ENCODE results near the gene PTPRD.

PTPRD gene

GRCh38 chr9:9792144-9792857, 820.5 kb downstream of the PTPRD start:
- in situ Hi-C loops (cut with MboI; ENCODE audit: low sequenced_read_pairs, unreplicated experiment) = loop anchor here (10.0 kb wide), 1 partner anchor 188 kb away; no protein-coding TSS in a partner anchor
- no peak for DNase-seq (ENCODE audit: low spot score)
- TF ChIP-seq, protein P1, sequence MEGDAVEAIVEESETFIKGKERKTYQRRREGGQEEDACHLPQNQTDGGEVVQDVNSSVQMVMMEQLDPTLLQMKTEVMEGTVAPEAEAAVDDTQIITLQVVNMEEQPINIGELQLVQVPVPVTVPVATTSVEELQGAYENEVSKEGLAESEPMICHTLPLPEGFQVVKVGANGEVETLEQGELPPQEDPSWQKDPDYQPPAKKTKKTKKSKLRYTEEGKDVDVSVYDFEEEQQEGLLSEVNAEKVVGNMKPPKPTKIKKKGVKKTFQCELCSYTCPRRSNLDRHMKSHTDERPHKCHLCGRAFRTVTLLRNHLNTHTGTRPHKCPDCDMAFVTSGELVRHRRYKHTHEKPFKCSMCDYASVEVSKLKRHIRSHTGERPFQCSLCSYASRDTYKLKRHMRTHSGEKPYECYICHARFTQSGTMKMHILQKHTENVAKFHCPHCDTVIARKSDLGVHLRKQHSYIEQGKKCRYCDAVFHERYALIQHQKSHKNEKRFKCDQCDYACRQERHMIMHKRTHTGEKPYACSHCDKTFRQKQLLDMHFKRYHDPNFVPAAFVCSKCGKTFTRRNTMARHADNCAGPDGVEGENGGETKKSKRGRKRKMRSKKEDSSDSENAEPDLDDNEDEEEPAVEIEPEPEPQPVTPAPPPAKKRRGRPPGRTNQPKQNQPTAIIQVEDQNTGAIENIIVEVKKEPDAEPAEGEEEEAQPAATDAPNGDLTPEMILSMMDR (IDR thresholded peaks at IDR 0.05; ENCODE audit: borderline replicate concordance, control extremely low read depth, extremely low read depth, insufficient read depth, missing control alignments) = no peak

GRCh38 chr9:9791611-9792010, 821.2 kb downstream of the PTPRD start:
- TF ChIP-seq, protein P1 (IDR thresholded peaks at IDR 0.05; ENCODE audit: borderline replicate concordance, control extremely low read depth, extremely low read depth, insufficient read depth, missing control alignments) = no peak
- no peak for DNase-seq (ENCODE audit: low spot score)
- in situ Hi-C loops (cut with MboI; ENCODE audit: low sequenced_read_pairs, unreplicated experiment) = loop anchor here (10.0 kb wide), 1 partner anchor 187 kb away; no protein-coding TSS in a partner anchor

DNA sequence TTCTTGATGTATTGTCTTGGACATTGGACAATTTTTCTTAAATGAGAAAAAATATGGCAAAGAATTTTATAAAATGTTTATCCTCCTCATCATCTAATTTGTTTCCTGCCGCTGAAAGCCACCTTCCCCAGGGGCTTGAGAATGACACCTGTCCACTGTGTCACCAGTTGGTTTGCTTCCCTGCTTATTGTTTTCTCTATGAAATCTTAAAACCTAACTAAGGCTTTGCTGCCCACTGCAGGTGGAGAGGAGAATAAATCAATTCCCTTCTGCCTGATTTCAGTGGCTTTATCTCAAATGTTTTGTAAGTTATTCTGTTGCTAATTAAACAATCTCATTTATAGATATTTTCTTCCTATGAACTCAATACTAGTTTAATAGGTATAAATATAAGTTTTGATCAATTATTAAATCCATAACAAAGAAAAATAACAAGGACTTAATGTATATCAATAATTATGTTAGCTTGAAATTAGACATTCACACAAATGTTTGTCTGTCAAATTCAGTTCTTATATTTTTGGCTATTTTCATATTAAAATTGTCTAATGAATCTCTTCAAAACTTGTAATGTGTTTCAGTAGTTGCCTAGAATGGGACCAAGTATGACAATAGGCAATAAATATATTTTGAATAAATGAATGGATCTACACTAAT, 822.5 kb downstream of the PTPRD start:
- TF ChIP-seq, protein P1 (IDR thresholded peaks at IDR 0.05; ENCODE audit: borderline replicate concordance, control extremely low read depth, extremely low read depth, insufficient read depth, missing control alignments) = peak; percentile 66
- in situ Hi-C loops (cut with MboI; ENCODE audit: low sequenced_read_pairs, unreplicated experiment) = loop anchor here (10.0 kb wide), 1 partner anchor 186 kb away; no protein-coding TSS in a partner anchor
- DNase-seq (ENCODE audit: low spot score) = peak; percentile 24

DNA sequence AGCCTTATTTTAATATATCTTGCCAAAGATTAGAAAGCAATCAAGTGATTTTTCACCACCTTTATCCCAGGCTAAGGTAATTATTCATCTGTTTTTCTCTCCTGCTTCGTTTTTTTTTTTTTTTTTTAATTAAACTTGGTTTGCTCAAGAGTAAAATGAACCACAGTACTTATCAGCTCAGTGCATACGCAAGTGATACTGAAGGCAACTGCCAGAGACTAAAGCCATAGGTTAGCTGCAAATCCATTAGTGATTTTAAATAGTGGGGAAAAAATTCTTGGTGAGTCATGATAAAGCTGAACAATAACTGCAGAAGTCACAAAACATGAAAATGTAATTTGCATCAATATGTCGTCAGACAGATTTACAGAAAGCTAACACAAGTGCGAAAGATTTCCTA, 829.1 kb downstream of the PTPRD start:
- no peak for DNase-seq (ENCODE audit: low spot score)
- in situ Hi-C loops (cut with MboI; ENCODE audit: low sequenced_read_pairs, unreplicated experiment) = no loop called here
- TF ChIP-seq, protein P1 (IDR thresholded peaks at IDR 0.05; ENCODE audit: borderline replicate concordance, control extremely low read depth, extremely low read depth, insufficient read depth, missing control alignments) = no peak

- TF ChIP-seq, protein P1 (IDR thresholded peaks at IDR 0.05; ENCODE audit: borderline replicate concordance, control extremely low read depth, extremely low read depth, insufficient read depth, missing control alignments) = no peak
- DNase-seq (ENCODE audit: low spot score) = no peak
- in situ Hi-C loops (cut with MboI; ENCODE audit: low sequenced_read_pairs, unreplicated experiment) = no loop called here
Measured at GRCh38 chr9:9783211-9783610, 829.6 kb downstream of the PTPRD start.

GRCh38 chr9:9778293-9778692, 834.5 kb downstream of the PTPRD start:
- TF ChIP-seq, protein P1 (IDR thresholded peaks at IDR 0.05; ENCODE audit: borderline replicate concordance, control extremely low read depth, extremely low read depth, insufficient read depth, missing control alignments) = no peak
- no peak for DNase-seq (ENCODE audit: low spot score)
- in situ Hi-C loops (cut with MboI; ENCODE audit: low sequenced_read_pairs, unreplicated experiment) = no loop called here

Data from GM13976 (cell line).